Stimulated activated CD4-positive, alpha-beta T cell treated with anti-CD3 and anti-CD28 coated beads, TNF-alpha, amount 100 ng/mL, for 4 hours (primary cell): ENCODE measurements around the gene DIS3L2.
A peak's percentile ranks its signal among the peaks of the same experiment; 100 is the strongest.

ENCODE experiments used
- DNase-seq, 3 experiments: peaks; one replicate each; pipeline ENCODE4 v3.0.0-alpha.2; 2020; ENCODE audit warnings: low read depth in 3 of 3

The DIS3L2 gene

DNA sequence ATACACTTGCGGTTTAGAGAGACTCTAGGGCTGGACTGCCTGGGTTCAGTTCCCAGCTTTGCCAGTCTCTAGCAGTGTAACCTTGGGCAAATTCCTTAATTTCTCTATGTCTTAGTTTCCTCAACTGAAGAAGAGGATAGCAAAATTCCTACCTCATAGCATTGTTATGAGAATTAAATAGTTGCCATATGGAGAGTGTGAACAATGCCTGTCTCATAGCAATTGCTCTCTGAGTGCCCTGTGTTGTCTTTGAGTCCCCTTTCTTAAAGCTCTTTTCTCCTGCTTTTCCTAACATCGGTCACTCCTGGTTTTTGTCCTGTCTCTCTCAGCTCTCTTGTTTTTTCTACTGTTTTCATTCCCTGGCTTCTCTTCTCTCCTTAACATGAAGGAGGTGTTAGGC lies 300.3 kb downstream of the DIS3L2 start:
- DNase-seq = no peak

DNA sequence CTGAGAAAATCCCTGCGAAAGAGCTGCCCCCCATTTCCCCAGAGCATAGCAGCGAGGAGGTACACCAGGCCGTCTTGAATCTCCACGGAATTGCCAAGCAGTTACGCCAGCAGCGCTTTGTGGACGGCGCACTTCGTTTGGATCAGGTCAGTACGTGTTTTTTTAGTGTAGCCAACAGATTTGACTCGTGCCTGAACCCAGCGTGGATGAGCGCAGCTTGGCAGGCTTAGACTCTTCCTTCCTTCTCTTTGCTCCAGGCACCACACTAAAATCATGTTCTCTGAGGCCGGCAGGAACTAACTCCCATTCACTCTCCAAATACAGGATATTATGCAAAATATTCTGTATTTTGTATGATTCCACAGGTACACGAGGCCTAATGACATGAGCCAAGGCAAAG lies 301.8 kb downstream of the DIS3L2 start:
- no peak for DNase-seq

DNA sequence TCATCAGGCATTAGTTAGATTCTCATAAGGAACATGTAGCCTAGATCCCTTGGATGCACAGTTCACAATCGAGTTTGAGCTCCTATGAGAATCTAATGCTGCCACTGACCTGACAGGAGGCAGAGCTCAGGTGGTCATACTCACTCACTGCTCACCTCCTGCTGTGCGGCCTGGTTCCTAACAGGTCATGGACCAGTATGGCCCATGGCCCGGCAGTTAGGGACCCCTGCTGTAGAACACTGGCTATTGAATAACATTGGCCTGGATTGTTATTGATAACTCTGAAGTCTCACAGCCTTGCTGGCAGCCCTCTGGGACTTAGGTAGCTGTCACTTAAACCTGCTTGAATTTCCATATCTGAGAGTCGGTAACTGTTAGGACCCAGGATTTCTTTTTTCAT lies 302.6 kb downstream of the DIS3L2 start:
- DNase-seq = no peak

DNA sequence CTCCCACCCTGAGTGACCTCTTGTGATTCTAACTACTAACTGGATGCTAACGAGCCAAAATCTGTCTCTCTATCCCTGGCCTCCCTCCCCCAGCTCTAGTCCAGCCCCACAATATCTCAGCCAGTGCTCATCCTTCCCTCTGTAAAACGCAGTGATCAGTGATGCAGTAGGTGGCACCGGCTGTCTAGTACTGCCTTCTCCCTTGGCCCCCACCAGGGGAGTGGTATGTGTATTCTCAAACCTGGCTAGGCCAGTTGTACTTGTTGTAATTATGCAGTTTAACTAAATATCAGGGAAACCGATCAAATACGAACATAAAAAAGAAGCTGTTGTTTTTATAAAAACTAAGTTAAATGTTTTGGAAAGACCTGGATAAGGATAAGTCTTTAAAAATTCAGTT lies 303.8 kb downstream of the DIS3L2 start:
- no peak for DNase-seq

DNA sequence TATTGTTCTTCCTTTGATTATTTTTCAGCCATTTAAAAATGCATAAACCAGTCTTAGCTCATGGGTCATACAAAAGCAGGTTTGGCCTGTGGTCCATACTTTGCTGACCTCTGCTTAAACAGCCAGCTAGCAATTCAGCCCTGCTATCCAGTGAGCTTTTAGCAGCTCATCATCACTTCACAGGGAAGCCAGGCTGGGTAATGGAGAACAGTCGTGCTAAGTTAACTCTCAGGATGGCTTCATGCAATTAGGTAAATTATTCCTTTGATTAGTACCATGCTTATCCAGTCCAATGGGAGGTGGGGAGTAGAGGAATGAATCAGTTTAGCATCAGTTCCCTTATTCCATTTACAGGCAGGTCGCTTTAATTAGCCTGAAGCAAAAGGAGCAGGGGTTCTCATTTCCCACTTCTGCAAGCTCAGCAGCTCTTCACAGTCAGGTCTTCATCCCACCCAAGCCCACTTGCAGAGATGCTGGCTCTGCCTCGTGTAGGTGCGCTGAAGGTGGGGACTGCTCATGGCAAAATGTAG lies 307.2 kb downstream of the DIS3L2 start:
- DNase-seq = no peak

DNA sequence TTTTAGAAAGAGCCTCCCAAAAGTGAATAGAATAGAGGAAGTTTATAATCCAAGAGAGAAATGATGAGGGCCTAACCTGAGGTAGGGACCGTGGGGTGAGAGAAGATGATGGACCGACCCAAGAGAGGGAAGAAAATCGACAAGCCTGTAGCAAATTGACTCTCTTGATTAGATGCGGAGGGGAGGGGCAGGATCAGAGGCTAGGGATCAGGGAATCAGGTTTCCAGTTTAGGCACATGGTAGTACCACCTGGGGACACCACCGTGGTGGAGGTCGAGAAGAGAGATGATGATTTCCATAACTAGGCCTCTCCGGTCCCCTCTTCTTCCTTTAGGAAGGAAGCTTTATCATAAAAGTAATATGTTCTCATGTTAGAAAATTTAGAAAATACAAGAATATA lies 308.4 kb downstream of the DIS3L2 start:
- DNase-seq = no peak

DNA sequence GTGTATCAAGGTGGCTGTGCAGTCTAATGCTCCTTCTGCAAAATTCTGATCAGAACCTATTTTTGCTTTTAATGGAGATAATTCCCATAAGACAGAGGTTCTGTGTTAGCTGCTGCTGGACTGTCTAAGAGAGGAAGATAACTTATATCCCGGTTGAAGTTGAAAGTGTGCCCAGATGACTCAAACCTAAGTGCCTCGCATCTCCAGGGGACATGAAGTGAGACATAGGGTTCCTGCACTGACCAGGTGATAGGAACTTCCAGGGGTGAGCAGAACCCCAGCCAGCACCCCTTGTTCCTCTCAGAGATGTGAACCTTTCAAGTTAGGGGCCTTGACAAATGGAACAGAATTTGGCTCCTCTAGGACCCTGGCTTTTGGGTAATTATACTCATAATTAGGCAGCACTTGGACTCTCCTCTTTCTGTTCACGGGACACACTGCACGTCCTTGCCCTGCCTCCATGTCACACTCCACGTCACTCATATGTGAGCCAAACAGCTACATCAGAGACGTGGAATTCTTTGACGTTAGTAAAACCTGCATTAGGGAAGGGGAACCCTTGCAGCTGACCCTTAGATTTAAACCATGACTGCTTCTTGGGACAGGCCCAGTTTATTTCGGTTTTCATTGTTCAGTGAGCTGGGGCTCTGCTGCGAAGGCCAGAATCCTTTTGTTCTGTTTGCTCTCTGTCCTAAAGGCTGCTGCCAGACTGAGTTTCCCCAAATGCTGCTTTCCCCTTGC lies 312.6 kb downstream of the DIS3L2 start:
- no peak for DNase-seq

DNA sequence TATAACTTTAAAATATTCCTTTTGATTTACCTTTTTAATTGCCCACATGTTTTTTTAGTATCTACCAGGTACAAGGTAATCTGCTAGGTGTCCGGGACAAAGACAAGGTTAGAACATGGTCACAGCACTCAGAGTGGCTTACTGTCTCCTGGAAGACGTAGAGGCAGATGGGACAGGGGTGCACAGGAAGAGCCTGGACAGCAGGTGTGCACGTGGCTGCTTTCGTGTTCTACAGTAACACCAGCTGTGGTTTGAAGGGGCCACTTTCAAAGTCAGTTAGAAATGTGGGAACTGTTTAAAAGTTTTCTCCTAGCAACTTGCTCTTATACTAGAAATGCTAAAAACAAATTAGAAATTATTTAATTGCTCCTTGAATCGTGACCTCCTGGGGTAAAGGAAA lies 314.2 kb downstream of the DIS3L2 start:
- DNase-seq = no peak

DNA sequence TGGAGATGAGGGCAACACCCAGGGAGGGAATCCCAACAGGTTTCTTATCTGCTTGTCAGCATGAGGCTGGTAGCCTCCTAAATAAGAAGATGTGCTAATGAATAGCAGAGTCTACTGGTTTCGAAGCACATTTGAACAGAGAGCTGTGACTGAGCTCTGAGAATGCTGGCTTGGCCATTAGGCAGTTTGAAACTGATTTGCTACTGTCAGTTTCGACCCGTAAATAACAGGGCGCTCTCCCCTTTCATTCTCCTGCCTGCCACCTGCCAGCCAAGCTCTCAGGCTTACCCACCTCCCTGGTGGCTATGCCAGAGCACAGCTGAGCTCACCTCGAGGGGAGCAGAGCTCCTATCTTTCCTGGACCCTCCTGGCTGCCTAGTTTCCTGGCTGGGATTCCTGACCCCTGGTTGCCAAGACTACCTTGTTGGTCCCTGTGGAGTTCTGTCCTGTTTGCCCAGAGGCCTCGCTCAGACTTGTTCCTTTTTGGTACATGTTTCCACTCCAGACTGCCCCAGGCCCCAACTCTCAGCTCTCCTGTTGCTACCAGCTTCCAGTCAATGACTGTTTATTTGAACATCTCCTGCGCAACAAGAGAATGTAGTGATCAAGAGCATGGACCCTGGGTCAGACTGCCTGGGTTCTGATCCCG lies 314.7 kb downstream of the DIS3L2 start:
- no peak for DNase-seq

DNA sequence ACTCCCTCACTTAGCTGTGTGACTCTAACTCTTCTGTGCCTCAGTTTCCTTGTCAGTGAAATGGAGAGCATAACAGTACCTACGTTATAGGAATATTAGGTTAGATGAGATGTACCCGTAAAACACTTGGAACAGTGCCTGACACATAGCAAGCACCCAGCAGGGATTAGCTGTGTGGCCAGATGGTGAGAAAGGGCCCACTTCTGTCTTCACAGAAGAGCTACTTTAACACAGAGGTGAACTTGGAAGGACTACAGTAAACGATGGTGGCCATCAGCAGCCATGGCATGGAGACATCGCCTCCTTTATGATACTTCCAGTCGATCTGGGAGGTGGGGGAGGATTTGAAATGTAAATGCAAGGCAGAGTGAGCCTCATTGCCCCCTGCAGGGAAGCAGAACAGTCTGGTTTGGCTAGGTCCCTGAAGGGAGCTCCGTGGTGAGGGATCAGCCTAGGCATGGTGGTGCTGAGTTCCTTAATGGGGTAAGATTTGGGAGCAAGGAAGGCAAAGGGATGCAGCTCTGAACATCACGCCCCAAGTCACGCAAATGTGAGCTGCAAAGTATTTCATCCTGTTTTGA lies 315.3 kb downstream of the DIS3L2 start:
- no peak for DNase-seq

DNA sequence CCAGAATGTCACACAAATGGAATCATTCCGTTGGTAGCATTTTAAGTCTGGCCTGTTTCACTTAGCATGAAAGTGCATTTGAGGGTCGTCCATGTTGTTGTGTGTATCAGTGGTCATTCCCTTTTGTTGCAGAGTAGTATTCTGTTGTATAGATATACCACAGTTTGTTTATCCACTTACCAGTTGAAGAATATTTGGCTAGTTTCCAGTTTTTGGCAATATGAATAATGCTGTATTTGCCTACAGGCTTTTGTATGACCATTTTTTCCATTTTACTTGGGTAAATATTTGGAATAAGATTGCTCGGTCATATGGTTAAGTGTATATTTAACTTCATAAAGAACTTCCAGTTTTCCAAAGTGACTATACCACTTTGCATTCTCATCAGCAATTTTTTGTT lies 317.0 kb downstream of the DIS3L2 start:
- DNase-seq = no peak

DNA sequence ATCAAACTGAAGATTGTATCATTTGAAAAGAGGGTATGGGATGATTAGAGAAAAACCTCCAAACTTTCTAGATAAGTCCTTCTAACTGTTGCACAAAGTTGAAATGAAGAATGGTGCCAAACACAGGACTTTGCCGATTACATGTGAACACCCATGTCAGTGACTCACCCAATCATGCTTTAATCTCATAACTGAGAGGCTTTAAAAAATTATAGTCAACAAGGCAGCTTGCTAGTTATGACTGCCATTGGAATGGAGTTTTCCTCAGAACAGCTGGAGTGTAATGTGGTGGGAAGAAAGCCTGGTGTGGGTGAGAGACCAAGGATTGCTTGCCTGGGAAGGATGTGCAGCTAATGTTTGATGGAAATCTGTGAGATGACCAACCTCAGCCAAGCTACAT lies 318.8 kb downstream of the DIS3L2 start:
- DNase-seq = no peak

DNA sequence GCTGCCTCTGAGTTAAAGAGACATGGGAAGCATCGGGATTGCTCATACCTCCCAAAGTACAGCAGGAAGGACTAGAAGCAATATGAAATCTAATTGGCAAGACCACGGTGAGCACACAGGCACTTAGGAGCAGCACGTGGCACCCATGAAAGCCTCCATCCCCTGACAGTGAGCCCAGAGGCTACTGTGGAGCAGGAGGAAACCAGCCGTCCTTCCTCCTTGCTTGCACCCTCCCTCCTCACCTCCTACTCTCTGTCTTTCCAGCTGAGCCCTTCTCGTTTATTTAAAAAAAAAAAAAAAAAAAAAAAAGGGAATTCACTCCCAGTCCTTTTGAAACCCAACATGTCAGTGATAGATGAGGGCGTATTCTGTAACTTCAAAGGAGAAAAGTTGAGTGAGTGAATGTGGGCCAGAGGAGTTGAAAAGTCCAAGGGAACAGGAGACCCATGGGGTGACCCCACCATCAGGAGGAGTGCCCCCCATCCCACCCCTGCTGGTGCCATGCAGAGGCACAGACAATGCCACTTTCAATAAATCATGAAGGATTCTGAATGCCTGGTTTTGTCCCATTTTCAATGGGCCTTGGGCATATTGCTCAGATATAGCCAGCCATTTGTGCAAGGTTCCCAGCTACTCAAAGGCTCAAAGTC lies 320.5 kb downstream of the DIS3L2 start:
- DNase-seq = no peak

DNA sequence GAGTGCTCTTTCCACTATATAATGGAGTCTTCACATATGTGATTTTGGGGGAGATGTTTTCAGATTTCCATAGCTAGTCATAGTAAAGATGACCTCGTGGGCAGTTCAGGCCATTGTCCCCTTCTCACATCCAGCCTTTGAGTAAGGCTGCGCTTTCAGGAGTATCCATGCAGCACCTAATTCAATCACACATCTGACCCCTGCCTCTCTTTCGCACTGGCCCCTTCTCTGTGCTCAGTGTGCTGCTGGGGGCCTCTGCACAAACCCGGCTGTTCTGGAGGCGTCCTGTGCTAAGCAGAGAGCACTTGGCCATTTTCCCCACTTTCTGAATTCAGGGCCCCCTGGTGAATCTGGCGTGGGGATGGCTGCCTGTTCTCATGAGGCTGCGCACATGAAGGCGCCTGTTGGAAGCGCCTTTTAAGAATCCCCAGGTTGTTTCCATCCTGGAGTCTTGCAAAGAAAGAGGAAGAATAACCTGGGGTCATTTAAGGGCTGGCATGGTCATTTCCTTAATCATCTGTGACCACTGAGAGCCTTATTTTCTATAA lies 321.1 kb downstream of the DIS3L2 start:
- no peak for DNase-seq

DNA sequence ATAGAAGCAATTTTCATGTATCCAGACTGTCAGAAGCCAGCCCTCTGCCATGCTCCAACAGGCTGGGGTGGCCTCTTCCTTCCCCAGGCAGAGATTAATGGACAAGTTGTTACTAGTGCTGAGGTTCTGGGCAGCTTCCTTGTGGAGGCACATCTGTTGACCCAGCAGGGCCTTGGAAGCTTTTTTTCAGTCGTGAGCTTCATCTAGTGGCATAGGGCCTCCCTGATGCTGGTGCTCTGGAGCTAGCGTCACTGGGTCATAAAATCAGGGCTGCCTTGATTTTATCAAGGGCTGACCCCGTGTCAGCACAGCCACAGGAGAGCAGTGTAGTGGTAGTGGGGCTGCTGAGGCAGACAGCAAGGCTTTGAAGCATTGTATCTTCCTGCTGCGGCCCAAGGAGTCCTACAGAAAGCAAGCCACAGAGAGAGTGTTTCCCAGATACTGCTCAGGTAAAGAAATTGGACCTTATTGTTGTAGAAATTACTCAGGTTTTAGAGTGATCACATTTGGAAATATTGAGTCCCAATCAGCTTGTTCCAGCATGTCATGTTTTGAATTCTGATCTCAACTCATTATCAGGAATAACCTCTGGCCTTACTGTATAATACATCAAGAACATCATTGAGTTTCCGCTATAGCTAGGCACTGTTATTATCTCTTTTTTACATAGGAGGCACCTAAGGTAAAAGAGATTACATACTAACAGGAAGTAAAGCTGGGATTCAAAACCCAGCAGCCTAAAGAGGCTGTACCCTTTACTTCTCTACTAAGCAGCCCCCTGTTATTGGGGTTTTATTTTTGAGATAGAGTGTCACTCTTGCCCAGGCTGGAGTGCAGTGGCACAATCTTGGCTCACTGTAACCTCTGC lies 324.7 kb downstream of the DIS3L2 start:
- no peak for DNase-seq

DNA sequence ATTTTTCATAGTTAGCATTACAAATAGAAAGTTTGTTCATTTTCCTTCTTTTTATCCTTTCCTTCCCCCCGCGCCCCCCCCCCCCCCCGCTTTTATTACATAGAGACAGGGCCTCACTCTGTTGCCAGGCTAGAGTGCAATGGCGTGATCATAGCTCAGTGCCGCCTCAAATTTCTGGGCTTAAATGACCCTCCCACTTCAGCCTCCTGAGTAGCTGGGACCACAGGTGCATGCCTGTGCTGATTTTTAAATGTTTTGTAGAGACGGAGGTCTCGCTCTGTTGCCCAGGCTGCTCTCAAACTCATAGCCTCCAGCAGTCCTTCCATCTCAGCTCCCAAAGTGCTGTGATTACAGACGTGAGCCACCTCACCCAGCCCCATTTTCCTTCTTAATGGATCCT lies 325.8 kb downstream of the DIS3L2 start:
- no peak for DNase-seq

DNA sequence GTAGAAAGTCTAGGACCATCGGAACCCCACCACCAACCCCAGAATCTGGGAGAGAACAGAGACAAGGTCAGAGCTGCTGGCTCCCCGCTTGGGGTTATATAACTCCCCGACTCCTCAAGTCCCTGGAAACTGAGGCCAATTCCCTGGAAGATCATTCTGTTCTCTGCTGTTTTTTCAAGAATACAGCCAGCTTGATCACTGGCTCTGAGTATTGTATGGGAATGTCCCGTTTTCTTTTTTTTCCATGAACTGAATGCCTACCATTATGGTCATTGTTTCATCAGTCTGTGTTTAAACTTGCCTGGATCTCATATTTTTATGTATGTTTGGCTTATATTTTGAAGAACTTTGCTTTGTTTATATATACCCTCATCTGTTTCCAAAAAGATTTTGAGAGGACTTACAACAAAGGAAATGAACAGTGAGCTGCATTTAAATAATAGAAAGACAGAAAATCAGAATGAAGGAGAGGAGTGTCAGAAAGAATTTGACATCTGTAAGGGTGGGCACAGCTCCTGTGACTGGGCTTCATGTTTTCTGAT lies 327.0 kb downstream of the DIS3L2 start:
- no peak for DNase-seq

DNA sequence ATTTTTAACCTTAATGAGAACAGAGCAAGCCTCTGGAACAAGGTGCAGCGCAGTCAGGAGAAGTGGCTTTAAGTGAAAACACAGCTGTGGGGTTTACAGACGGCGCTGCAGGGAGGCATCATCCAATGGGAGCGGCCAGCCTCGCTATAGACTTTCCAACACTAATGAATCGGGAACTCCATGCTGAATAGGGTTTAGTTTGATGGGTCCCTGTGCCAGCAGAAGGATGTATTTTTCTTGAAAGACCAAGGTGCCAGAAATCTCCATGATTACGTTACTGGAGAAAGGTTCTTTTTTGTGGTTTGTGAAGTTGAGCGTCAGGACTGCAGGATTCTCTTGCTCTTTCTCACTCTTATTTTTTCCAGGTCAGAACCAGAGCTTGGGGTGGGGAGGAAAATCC lies 329.2 kb downstream of the DIS3L2 start:
- no peak for DNase-seq

DNA sequence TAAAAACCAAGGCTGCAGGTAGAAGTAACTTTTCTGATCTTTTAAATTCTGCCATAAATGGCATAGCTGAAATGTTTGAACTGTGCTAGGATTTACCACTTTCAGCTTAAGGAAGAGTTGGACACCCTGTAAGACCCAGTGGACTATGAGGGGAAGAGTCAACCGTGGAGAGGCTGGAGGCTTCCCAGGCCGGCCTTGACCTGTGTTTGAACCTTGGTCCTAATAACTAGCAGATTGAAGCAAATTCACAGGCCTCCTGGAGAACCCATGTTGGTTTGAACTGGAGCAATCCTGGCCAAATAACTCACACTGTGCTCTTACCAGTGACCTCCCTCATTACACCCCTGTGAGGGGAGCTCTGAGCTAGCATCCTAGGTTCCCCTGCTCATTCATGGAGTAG lies 329.8 kb downstream of the DIS3L2 start:
- DNase-seq = no peak

DNA sequence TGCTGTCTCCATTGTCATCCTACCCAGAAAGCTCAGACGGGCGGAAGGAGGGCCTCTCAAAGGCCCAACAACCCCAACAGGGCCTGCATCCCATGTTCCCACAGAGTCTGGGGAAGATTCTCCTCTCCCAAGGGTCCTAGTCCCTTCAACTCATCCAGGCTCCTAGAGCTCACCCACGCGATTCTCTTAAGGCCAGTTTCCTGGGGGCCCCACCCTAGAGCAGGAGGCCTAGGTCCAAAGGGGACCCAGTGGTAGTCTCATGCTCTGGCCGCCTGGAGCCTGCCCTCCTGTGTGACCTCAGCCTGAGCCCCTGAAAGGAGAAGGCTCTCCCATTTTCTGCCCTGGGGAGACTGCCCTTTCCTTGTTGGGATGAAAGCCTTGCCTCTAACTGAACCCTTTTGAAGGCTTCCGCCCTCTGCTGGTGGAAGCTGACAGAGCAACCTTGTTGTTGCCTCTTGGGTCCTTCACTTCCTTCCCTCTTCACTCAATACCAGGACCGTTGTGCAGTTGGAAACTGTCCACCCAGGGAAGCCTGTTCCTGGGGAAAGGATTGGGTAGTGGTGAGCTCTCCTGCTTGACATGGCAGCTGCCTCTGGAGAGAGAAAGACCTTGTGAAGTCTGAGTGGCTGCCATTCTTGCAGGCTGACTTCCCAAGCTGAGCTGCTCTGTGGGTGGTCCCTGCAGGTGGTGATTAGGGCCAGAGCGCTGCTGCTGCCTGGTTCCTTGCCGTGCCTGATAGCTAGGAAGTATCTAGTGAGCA lies 331.1 kb downstream of the DIS3L2 start:
- peak in 1 of 3 experiments; percentile 13 for DNase-seq
